ENCODE measurements around the gene VPS13D. TPM values are rescaled to one million over a fixed set of nuclear protein-coding genes. Genes with fewer than 3 reads are reported as not detected.
A peak's percentile ranks its signal among the peaks of the same experiment; 100 is the strongest.

Gene VPS13D
- polyA plus RNA-seq, 3 donors, result 3.6 to 20.2 (median 5.1) TPM

DNA sequence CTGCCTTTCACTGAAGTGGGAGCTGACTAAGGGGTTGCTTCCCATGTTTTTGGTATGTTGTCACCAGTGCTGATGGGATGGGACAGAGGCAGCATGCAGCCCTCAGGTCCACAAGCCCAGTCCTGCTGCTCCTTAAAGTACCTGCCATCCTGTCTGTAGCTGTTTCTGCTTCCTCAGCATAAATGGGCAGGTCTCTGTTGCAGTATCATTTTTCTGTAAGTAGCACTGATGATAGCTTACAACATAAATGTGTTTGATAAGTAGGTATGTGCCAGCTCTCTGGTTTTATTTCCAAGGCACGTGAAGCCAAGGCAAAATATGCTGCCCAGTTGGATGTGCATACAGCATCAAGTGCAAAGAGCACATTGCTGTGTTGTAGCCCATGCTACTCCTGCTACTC is 173.0 kb downstream of the VPS13D start:
- Mint-ChIP-seq H3K9me3 (peaks cover 0 to 2% (median 0%) of the 10 kb centered on the region in 7 donors), H3K27ac (no peak overlapping the region), H3K36me3 (peaks cover 63 to 64% of the 10 kb centered on the region in 2 donors), H3K27me3 (ENCODE audit: low read depth in 3 of 3) (no peaks in the 10 kb centered on the region), H3K4me1 (peaks cover 30% of the 10 kb centered on the region), H3K4me3 (no peak overlapping the region)
- WGBS (ENCODE audit: insufficient coverage), result 100% methylated on average over 1 of the region's 1 CpG
- H3K36me3 ChIP-seq (replicated peaks in 1 of 2; ENCODE audit: control insufficient read depth in 1 of 2, insufficient read depth in 2 of 2, low read length in 2 of 2), result peaks cover 53 to 76% of the 10 kb centered on the region in 2 donors
- H3K9ac ChIP-seq (ENCODE audit: insufficient read depth, low read length, poor library complexity, severe bottlenecking), result no peak overlapping the region
- no peaks in the 10 kb centered on the region for H3K27me3 ChIP-seq (ENCODE audit: control insufficient read depth in 2 of 2, insufficient read depth in 2 of 2, low read length in 2 of 2)
- intact Hi-C loops (cut with micrococcal nuclease), result no loop called here
- H3K4me2 ChIP-seq (replicated peaks; ENCODE audit: extremely low read depth, low read length, poor library complexity, severe bottlenecking), result no peak overlapping the region
- peaks cover 24 to 26% of the 10 kb centered on the region in 2 donors for H3K4me1 ChIP-seq (ENCODE audit: control insufficient read depth in 1 of 2, insufficient read depth in 2 of 2, low read length in 2 of 2)
- no peak overlapping the region for H3K27ac ChIP-seq (ENCODE audit: low read depth in 1 of 2, low read length in 2 of 2)
- no peak for DNase-seq
- H3K4me3 ChIP-seq (replicated peaks in 1 of 3; ENCODE audit: low read depth in 2 of 3, low read length in 3 of 3), result no peak overlapping the region
- H4K20me1 ChIP-seq (ENCODE audit: insufficient read depth, low read length), result no peaks in the 10 kb centered on the region
- H3K79me2 ChIP-seq (ENCODE audit: insufficient read depth, low read length), result no peaks in the 10 kb centered on the region
- no peak overlapping the region for H2AFZ ChIP-seq (ENCODE audit: insufficient read depth, low read depth, low read length, poor library complexity, severe bottlenecking)
- no peaks in the 10 kb centered on the region for H3K9me3 ChIP-seq (replicated peaks in 1 of 2; ENCODE audit: control insufficient read depth in 1 of 2, insufficient read depth in 1 of 2, low read length in 2 of 2)
- TF ChIP-seq, protein P1, sequence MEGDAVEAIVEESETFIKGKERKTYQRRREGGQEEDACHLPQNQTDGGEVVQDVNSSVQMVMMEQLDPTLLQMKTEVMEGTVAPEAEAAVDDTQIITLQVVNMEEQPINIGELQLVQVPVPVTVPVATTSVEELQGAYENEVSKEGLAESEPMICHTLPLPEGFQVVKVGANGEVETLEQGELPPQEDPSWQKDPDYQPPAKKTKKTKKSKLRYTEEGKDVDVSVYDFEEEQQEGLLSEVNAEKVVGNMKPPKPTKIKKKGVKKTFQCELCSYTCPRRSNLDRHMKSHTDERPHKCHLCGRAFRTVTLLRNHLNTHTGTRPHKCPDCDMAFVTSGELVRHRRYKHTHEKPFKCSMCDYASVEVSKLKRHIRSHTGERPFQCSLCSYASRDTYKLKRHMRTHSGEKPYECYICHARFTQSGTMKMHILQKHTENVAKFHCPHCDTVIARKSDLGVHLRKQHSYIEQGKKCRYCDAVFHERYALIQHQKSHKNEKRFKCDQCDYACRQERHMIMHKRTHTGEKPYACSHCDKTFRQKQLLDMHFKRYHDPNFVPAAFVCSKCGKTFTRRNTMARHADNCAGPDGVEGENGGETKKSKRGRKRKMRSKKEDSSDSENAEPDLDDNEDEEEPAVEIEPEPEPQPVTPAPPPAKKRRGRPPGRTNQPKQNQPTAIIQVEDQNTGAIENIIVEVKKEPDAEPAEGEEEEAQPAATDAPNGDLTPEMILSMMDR (IDR thresholded peaks at IDR 0.05), result no peak

DNA sequence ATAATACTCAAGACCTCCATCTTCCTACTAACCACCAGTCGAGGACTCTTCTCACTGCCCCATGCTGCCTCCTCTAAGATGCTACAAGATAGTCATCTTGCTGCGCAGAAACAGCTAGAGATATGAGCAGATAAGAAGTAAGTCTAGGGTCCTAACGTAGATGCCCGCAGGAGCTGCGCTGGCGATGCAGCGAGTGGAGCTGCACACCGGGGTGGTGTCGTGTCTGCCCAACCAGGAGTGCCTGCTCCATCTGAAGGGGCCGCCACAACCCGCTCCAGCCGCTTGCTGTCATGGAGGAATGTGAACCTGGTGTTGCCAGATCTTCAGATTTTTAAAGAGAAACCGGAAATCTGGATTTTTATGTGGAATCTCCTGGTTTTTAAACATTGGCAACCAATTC is 175.1 kb downstream of the VPS13D start:
- intact Hi-C loops (cut with micrococcal nuclease), result no loop called here

More for the DNA sequence above, 175.1 kb downstream of the VPS13D start:
- no peaks in the 10 kb centered on the region for H4K20me1 ChIP-seq (ENCODE audit: insufficient read depth, low read length)
- WGBS (ENCODE audit: insufficient coverage), result 82% methylated on average over 11 of the region's 13 CpGs
- Mint-ChIP-seq H3K27me3 (ENCODE audit: low read depth in 3 of 3) (no peaks in the 10 kb centered on the region), H3K27ac (peak overlapping the region in 1 of 7 donors; percentile 14), H3K4me3 (no peak overlapping the region), H3K36me3 (peaks cover 65 to 67% of the 10 kb centered on the region in 2 donors), H3K9me3 (peaks cover 2 to 6% (median 4%) of the 10 kb centered on the region in 7 donors), H3K4me1 (peaks cover 30% of the 10 kb centered on the region)
- H3K9ac ChIP-seq (ENCODE audit: insufficient read depth, low read length, poor library complexity, severe bottlenecking), result no peak overlapping the region
- no peak overlapping the region for H2AFZ ChIP-seq (ENCODE audit: insufficient read depth, low read depth, low read length, poor library complexity, severe bottlenecking)
- H3K27ac ChIP-seq (ENCODE audit: low read depth in 1 of 2, low read length in 2 of 2), result no peak overlapping the region
- H3K27me3 ChIP-seq (ENCODE audit: control insufficient read depth in 2 of 2, insufficient read depth in 2 of 2, low read length in 2 of 2), result no peaks in the 10 kb centered on the region
- H3K36me3 ChIP-seq (replicated peaks in 1 of 2; ENCODE audit: control insufficient read depth in 1 of 2, insufficient read depth in 2 of 2, low read length in 2 of 2), result peaks cover 55 to 66% of the 10 kb centered on the region in 2 donors
- H3K4me3 ChIP-seq (replicated peaks in 1 of 3; ENCODE audit: low read depth in 2 of 3, low read length in 3 of 3), result no peak overlapping the region
- H3K4me2 ChIP-seq (replicated peaks; ENCODE audit: extremely low read depth, low read length, poor library complexity, severe bottlenecking), result no peak overlapping the region
- TF ChIP-seq, protein P1 (IDR thresholded peaks at IDR 0.05), result no peak
- DNase-seq, result no peak
- H3K79me2 ChIP-seq (ENCODE audit: insufficient read depth, low read length), result no peaks in the 10 kb centered on the region
- H3K9me3 ChIP-seq (replicated peaks in 1 of 2; ENCODE audit: control insufficient read depth in 1 of 2, insufficient read depth in 1 of 2, low read length in 2 of 2), result peaks cover 0 to 3% of the 10 kb centered on the region in 2 donors
- H3K4me1 ChIP-seq (ENCODE audit: control insufficient read depth in 1 of 2, insufficient read depth in 2 of 2, low read length in 2 of 2), result peaks cover 24 to 32% of the 10 kb centered on the region in 2 donors

Data from CD14-positive monocyte (primary cell).